Activated CD8-positive, alpha-beta memory T cell treated with anti-CD3 and anti-CD28 coated beads, Interleukin-2, amount 10 ng/mL, durations not matched to agents 7 days and 5 days (primary cell): ENCODE results near the gene PEX14. TPM values are rescaled to one million over a fixed set of nuclear protein-coding genes. Genes with fewer than 3 reads are reported as not detected.

Experiments used
- ATAC-seq: fragments of 150-1000 bp; cut with Tn5 transposase; one replicate; pipeline ENCODE4 v1.10.0; 2021; ENCODE audit warnings: moderate library complexity
- CTCF ChIA-PET: fragments of 350-600 bp; sonication (Branson Sonifier 250); formaldehyde crosslinking; loops from one replicate; lab custom pipeline; 2021; ENCODE audit warnings: antibody characterized with exemption; lab: Charles Lee
- DNase-seq: peaks from one replicate; pipeline ENCODE4 v3.0.0-alpha.2; 2020
- H3K27ac Mint-ChIP-seq: one replicate; pipeline ENCODE4 v1.8.0; 2021; ENCODE audit warnings: mild to moderate bottlenecking, mixed read lengths
- H3K27me3 Mint-ChIP-seq: one replicate; pipeline ENCODE4 v1.8.0; 2021; ENCODE audit warnings: mixed read lengths
- H3K36me3 Mint-ChIP-seq: one replicate; pipeline ENCODE4 v1.8.0; 2021; ENCODE audit warnings: mild to moderate bottlenecking, mixed read lengths
- H3K4me1 Mint-ChIP-seq: one replicate; pipeline ENCODE4 v1.8.0; 2021; ENCODE audit warnings: mixed read lengths
- H3K4me3 Mint-ChIP-seq: one replicate; pipeline ENCODE4 v1.8.0; 2021; ENCODE audit warnings: mild to moderate bottlenecking, moderate library complexity, mixed read lengths
- H3K9me3 Mint-ChIP-seq: one replicate; pipeline ENCODE4 v1.8.0; 2022; ENCODE audit warnings: low read depth, mixed read lengths
- total RNA-seq, 2 experiments: library from RNA; stranded (reverse); gene quantifications; one replicate each; pipeline ENCODE4 v1.2.3, GENCODE V29; 2021

PEX14 gene
- total RNA-seq, 2 experiments from 2014 or later: 24.4 to 27.5 TPM

GRCh38 chr1:10648689-10649516 is 174.2 kb downstream of the PEX14 start:
- no peak for ATAC-seq
- H3K9me3 Mint-ChIP-seq: no peaks in the 10 kb centered on the region
- CTCF ChIA-PET: interaction anchor here (0.8 kb wide), 1 partner anchor 141 kb away, joined by 3 read pairs; no protein-coding TSS in a partner anchor
- no peaks in the 10 kb centered on the region for H3K27me3 Mint-ChIP-seq
- H3K4me3 Mint-ChIP-seq: no peak overlapping the region
- H3K4me1 Mint-ChIP-seq: no peaks in the 10 kb centered on the region
- no peak overlapping the region for H3K27ac Mint-ChIP-seq
- no peak for DNase-seq
- H3K36me3 Mint-ChIP-seq: no peaks in the 10 kb centered on the region

- ATAC-seq (no peak), DNase-seq (no peak)
- Mint-ChIP-seq H3K4me3 (no peak overlapping the region), H3K36me3 (no peaks in the 10 kb centered on the region), H3K4me1 (no peaks in the 10 kb centered on the region), H3K9me3 (no peaks in the 10 kb centered on the region), H3K27me3 (no peaks in the 10 kb centered on the region), H3K27ac (no peak overlapping the region)
- CTCF ChIA-PET: no interaction called here
Measured at GRCh38 chr1:10649517-10650201, 174.9 kb downstream of the PEX14 start.

GRCh38 chr1:10650556-10651388 is 176.0 kb downstream of the PEX14 start:
- no peak for ATAC-seq
- H3K27me3 Mint-ChIP-seq: no peaks in the 10 kb centered on the region
- CTCF ChIA-PET: no interaction called here
- no peaks in the 10 kb centered on the region for H3K9me3 Mint-ChIP-seq
- H3K4me3 Mint-ChIP-seq: no peak overlapping the region
- H3K27ac Mint-ChIP-seq: no peak overlapping the region
- no peak for DNase-seq
- H3K36me3 Mint-ChIP-seq: no peaks in the 10 kb centered on the region
- H3K4me1 Mint-ChIP-seq: no peaks in the 10 kb centered on the region

- DNase-seq (no peak), ATAC-seq (no peak)
- Mint-ChIP-seq H3K4me1 (no peaks in the 10 kb centered on the region), H3K27me3 (no peaks in the 10 kb centered on the region), H3K27ac (no peak overlapping the region), H3K4me3 (no peak overlapping the region), H3K36me3 (no peaks in the 10 kb centered on the region), H3K9me3 (no peaks in the 10 kb centered on the region)
- CTCF ChIA-PET: no interaction called here
Measured at GRCh38 chr1:10651389-10651766, 176.6 kb downstream of the PEX14 start.

GRCh38 chr1:10651793-10652192 is 177.0 kb downstream of the PEX14 start:
- Mint-ChIP-seq H3K4me3 (no peak overlapping the region), H3K9me3 (no peaks in the 10 kb centered on the region), H3K4me1 (no peaks in the 10 kb centered on the region), H3K27me3 (no peaks in the 10 kb centered on the region), H3K36me3 (no peaks in the 10 kb centered on the region), H3K27ac (no peak overlapping the region)
- no peak for DNase-seq
- CTCF ChIA-PET: no interaction called here
- ATAC-seq: no peak

GRCh38 chr1:10652626-10653025 is 177.9 kb downstream of the PEX14 start:
- no peaks in the 10 kb centered on the region for H3K27me3 Mint-ChIP-seq
- no peak for ATAC-seq
- H3K36me3 Mint-ChIP-seq: no peaks in the 10 kb centered on the region
- H3K4me1 Mint-ChIP-seq: no peaks in the 10 kb centered on the region
- DNase-seq: no peak
- no peak overlapping the region for H3K27ac Mint-ChIP-seq
- H3K9me3 Mint-ChIP-seq: no peaks in the 10 kb centered on the region
- CTCF ChIA-PET: no interaction called here
- no peak overlapping the region for H3K4me3 Mint-ChIP-seq

GRCh38 chr1:10653370-10654125 is 178.8 kb downstream of the PEX14 start:
- no peak overlapping the region for H3K4me3 Mint-ChIP-seq
- H3K36me3 Mint-ChIP-seq: no peaks in the 10 kb centered on the region
- H3K9me3 Mint-ChIP-seq: no peaks in the 10 kb centered on the region

GRCh38 chr1:10655002-10655401 is 180.3 kb downstream of the PEX14 start:
- no peaks in the 10 kb centered on the region for H3K27me3 Mint-ChIP-seq
- CTCF ChIA-PET: no interaction called here
- H3K9me3 Mint-ChIP-seq: no peaks in the 10 kb centered on the region
- DNase-seq (no peak), ATAC-seq (no peak)
- no peaks in the 10 kb centered on the region for H3K4me1 Mint-ChIP-seq
- no peaks in the 10 kb centered on the region for H3K36me3 Mint-ChIP-seq
- H3K4me3 Mint-ChIP-seq: no peak overlapping the region
- no peak overlapping the region for H3K27ac Mint-ChIP-seq

More at GRCh38 chr1:10653370-10654125, 178.8 kb downstream of the PEX14 start:
- ATAC-seq: no peak
- Mint-ChIP-seq H3K27ac (no peak overlapping the region), H3K27me3 (no peaks in the 10 kb centered on the region), H3K4me1 (no peaks in the 10 kb centered on the region)
- no peak for DNase-seq
- CTCF ChIA-PET: no interaction called here

GRCh38 chr1:10656431-10656830 is 181.7 kb downstream of the PEX14 start:
- H3K9me3 Mint-ChIP-seq: no peaks in the 10 kb centered on the region
- H3K4me3 Mint-ChIP-seq: no peak overlapping the region
- no peak for ATAC-seq
- no peak overlapping the region for H3K27ac Mint-ChIP-seq
- no peaks in the 10 kb centered on the region for H3K27me3 Mint-ChIP-seq
- H3K4me1 Mint-ChIP-seq: no peaks in the 10 kb centered on the region
- CTCF ChIA-PET: no interaction called here
- H3K36me3 Mint-ChIP-seq: no peaks in the 10 kb centered on the region
- DNase-seq: no peak

GRCh38 chr1:10657088-10657847 is 182.5 kb downstream of the PEX14 start:
- CTCF ChIA-PET: no interaction called here
- Mint-ChIP-seq H3K27me3 (no peaks in the 10 kb centered on the region), H3K36me3 (no peaks in the 10 kb centered on the region), H3K4me3 (no peak overlapping the region), H3K4me1 (no peaks in the 10 kb centered on the region), H3K9me3 (no peaks in the 10 kb centered on the region), H3K27ac (no peak overlapping the region)
- DNase-seq (no peak), ATAC-seq (no peak)

GRCh38 chr1:10658396-10659066 is 183.8 kb downstream of the PEX14 start:
- CTCF ChIA-PET: no interaction called here
- DNase-seq (no peak), ATAC-seq (no peak)
- H3K9me3 Mint-ChIP-seq: no peaks in the 10 kb centered on the region
- H3K27ac Mint-ChIP-seq: no peak overlapping the region
- H3K4me1 Mint-ChIP-seq: no peaks in the 10 kb centered on the region
- H3K27me3 Mint-ChIP-seq: no peaks in the 10 kb centered on the region
- H3K4me3 Mint-ChIP-seq: no peak overlapping the region
- H3K36me3 Mint-ChIP-seq: no peaks in the 10 kb centered on the region

GRCh38 chr1:10659218-10659617 is 184.5 kb downstream of the PEX14 start:
- DNase-seq: no peak
- Mint-ChIP-seq H3K27ac (no peak overlapping the region), H3K9me3 (no peaks in the 10 kb centered on the region), H3K4me1 (no peaks in the 10 kb centered on the region), H3K4me3 (no peak overlapping the region), H3K36me3 (no peaks in the 10 kb centered on the region), H3K27me3 (no peaks in the 10 kb centered on the region)
- CTCF ChIA-PET: no interaction called here
- ATAC-seq: no peak
